A549 (cell line): ENCODE data around the gene GAL3ST2.

ENCODE experiments used
- ATOH8 ChIP-seq: fragments of 250-450 bp; sonication (Bioruptor Pico); IDR thresholded peaks from 2 replicates; pipeline ENCODE4 v1.5.0; 2020; ENCODE audit warnings: low read depth, mild to moderate bottlenecking, moderate library complexity
- BCL3 ChIP-seq: fragments of >200 bp; sonication (Bioruptor Twin); formaldehyde crosslinking; IDR thresholded peaks from 3 replicates; pipeline ENCODE4 v1.6.1; 2016
- CHD4 ChIP-seq: fragments of 200-600 bp; sonication (generic); IDR thresholded peaks from 2 replicates; pipeline ENCODE4 v1.6.1; 2016; ENCODE audit warnings: antibody characterized with exemption, mild to moderate bottlenecking, borderline replicate concordance
- CTCF ChIP-seq: fragments of >200 bp; sonication (Bioruptor Twin); formaldehyde crosslinking; IDR thresholded peaks from 3 replicates; pipeline ENCODE4 v1.5.1; 2016
- GATA3 ChIP-seq: IDR thresholded peaks from 2 replicates; pipeline ENCODE4 v1.6.1; 2012; ENCODE audit warnings: borderline replicate concordance
- JUN ChIP-seq, 2 experiments: fragments of >200 bp; sonication (Bioruptor Twin); formaldehyde crosslinking; IDR thresholded peaks; 2 replicates in 1 of 2; 3 replicates in 1 of 2; pipeline ENCODE4 v1.6.1; 2016 to 2017
- JUNB ChIP-seq: fragments of >200 bp; sonication (Bioruptor Twin); formaldehyde crosslinking; IDR thresholded peaks from 2 replicates; pipeline ENCODE4 v1.6.1; 2016
- MAZ ChIP-seq: fragments of 150-350 bp; IDR thresholded peaks from 2 replicates; pipeline ENCODE4 v1.6.1; 2014; ENCODE audit warnings: antibody characterized with exemption, low read depth, low read length, borderline replicate concordance
- MYC ChIP-seq: IDR thresholded peaks from 2 replicates; pipeline ENCODE4 v1.6.1; 2012; ENCODE audit warnings: mild to moderate bottlenecking, inconsistent platforms, low read length, improper control_type of control experiment, borderline replicate concordance
- POLR2A ChIP-seq: IDR thresholded peaks from 2 replicates; pipeline ENCODE4 v1.6.1; 2012; ENCODE audit warnings: mild to moderate bottlenecking, low read length
- POLR2AphosphoS2 ChIP-seq: conservative IDR thresholded peaks from 2 replicates; pipeline ENCODE4 v1.6.1; 2012; ENCODE audit warnings: low read length, improper control_type of control experiment, inconsistent platforms
- RCOR1 ChIP-seq: fragments of 150-350 bp; IDR thresholded peaks from 2 replicates; pipeline ENCODE4 v1.6.1; 2014; ENCODE audit warnings: antibody characterized with exemption, low read length, low read depth
- RFX5 ChIP-seq: fragments of 450-650 bp; IDR thresholded peaks from 2 replicates; pipeline ENCODE4 v1.7.1; 2014; ENCODE audit warnings: antibody characterized with exemption, mild to moderate bottlenecking, moderate library complexity

- no peak for TF ChIP-seq CTCF
- TF ChIP-seq POLR2AphosphoS2 = no peak
- no peak for TF ChIP-seq ATOH8
- no peak for TF ChIP-seq MYC
- TF ChIP-seq BCL3 = no peak
- TF ChIP-seq POLR2A = no peak; the same call in 1 of the 2 replicates
- TF ChIP-seq CHD4 = no peak
- no peak for TF ChIP-seq RCOR1
- TF ChIP-seq JUN (IDR thresholded peaks at IDR 0.05) = no peak
- no peak for TF ChIP-seq GATA3
- TF ChIP-seq MAZ = no peak
- TF ChIP-seq JUNB = no peak
- TF ChIP-seq RFX5 = no peak
Observed at GRCh38 chr2:241818229-241818942, 41.8 kb downstream of the GAL3ST2 start.
